ENCODE measurements around the gene PCSK2. TPM values are rescaled to one million over a fixed set of nuclear protein-coding genes. Genes with fewer than 3 reads are reported as not detected.

Gene PCSK2
- polyA plus RNA-seq, 1 donor: 0.20 TPM

DNA sequence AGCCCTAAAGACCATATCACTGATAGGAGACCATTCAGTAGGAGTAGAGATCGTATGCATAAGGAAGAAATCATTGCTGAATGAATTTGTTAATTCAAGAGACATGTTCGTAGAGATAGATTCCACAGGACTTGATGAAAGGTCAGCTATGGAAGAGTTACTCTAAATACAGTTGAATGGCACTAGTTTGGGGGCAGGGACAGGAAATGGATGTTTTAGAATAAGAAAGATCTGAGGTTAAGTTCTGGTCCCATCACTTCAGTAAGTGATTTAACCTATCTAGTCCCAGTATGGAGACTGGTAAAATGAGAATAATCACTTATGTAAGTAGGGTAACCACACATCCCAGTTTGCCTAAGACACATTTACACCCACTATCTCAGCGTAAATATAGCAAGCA, 307.2 kb downstream of the PCSK2 start:
- no peak for DNase-seq (ENCODE audit: low read depth)

Data from forelimb muscle (tissue), 1 donor.